ENCODE results near the gene PLXND1.

PLXND1 gene

DNA sequence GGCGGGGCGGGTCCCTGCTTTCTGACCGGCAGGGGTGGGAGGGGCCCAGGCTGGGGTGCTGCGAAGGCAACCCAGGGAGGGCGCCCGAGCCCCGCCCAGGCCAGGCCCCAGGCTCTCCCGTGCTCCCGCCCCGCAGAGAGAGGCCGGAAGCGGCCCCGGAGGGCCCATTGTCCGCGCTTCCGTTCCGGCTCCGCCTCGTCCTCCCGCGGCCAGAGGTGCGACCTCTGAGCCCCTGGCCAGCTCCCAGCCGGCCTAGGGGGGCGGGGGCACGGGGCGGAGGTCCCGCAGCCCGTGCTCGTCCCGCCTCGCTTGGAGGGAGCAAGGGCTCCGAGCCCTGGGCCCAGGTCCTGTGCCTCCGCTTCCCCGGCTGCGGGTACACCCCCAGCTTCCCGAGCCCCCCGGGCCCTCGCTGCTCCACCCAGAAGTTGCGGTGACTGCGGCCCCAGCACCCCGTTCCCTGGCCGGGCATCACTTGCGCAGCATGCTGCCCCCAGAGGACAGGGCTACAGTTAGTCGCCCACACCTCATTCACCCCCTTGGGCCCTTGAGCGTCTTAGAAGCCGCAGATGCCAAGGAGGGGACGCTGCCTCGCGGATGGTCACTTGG, 20.4 kb upstream of the PLXND1 start:
- DNase-seq = no peak

GRCh38 chr3:129625072-129625874, 18.8 kb upstream of the PLXND1 start:
- DNase-seq = no peak

- no peak for DNase-seq
These were observed 18.0 kb upstream of the PLXND1 start for GRCh38 chr3:129624347-129625071.

DNA sequence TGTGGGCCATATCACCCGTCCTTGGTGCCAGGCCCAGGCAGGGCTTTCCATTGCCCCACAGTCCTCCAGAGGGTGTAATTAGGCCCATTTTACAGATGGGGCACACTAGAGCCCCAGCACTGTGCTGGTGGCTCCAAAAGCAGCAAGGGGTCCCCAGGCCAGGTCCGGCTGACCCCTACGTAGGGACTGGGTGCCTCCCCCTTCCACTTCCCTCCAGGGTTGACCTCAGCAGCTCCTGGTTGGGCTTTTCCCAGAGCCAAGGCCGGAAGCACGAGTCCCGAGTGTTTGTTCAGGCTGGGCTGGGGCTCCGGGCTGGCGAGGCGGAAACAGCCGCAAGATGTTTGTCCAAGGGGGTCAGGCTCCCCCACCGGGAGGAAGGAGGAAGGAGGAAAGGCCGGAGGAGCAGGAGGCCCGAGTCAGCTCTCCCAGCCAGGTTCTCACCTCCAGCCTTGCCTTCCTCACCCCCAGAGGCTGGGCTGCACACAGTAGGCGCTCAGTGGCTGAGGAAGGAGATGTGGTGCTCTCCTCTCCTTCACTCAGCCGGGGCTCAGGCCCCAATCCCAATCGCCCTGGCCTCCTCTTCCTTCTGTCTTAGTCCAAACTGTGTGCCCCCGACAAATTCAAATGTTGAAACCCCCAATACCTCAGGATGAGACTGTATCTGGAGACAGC, 17.1 kb upstream of the PLXND1 start:
- DNase-seq = no peak

GRCh38 chr3:129622933-129623332, 16.5 kb upstream of the PLXND1 start:
- no peak for DNase-seq

DNA sequence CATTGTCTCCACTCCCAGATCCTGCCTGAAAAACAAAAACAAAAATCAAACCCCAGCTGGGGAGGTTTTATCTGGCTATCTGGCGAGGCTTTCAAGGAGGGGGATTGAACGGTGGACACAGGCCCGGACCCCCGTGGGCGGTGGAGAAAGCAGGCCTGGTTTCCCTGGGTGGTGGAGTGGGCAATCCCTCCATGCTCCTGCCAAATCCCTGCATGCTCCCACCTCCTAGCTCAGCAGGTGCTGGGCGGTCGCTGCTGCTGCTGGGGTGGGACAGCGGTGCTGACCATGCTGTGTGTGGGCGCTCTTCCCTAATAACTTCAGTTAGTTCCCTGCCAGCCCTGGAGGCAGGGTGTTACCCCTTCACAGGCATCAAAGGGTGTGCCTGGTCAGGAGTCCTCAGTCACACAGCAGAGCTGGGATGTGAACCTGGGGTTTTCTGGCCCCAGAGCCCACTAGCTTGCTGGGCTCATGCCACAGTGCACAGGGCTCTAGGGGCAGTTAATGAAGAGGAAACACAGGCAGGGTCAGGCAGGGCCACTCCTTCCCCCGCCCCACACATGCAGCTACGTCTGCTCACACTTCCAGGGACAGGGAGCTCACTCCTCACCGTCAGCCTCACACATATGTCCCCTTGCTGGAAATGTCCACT, 15.9 kb upstream of the PLXND1 start:
- no peak for DNase-seq

GRCh38 chr3:129621626-129622225, 15.2 kb upstream of the PLXND1 start:
- DNase-seq = no peak

GRCh38 chr3:129620828-129621559, 14.5 kb upstream of the PLXND1 start:
- no peak for DNase-seq

DNA sequence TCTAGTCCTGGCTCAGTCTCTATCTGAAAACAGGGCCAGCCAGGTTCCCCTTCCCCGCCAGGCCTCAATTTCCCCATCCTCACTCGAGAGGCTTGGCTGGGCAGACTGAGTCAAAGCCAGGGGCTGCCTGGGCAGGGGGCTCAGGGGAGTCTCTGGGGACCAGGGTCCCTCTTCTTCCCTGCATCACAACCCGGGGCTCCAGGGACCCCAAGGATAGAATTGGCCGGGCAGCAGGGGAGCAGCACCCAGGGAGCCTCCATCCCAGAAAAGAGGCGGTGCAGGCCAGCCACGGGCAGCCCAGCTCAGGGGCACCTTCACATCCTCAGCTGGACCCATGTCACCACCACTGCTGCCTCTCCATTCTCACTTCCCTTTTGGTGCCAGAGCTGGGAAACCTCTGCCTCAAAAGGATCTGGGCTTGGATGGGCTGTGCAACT, 13.3 kb upstream of the PLXND1 start:
- DNase-seq = no peak

DNA sequence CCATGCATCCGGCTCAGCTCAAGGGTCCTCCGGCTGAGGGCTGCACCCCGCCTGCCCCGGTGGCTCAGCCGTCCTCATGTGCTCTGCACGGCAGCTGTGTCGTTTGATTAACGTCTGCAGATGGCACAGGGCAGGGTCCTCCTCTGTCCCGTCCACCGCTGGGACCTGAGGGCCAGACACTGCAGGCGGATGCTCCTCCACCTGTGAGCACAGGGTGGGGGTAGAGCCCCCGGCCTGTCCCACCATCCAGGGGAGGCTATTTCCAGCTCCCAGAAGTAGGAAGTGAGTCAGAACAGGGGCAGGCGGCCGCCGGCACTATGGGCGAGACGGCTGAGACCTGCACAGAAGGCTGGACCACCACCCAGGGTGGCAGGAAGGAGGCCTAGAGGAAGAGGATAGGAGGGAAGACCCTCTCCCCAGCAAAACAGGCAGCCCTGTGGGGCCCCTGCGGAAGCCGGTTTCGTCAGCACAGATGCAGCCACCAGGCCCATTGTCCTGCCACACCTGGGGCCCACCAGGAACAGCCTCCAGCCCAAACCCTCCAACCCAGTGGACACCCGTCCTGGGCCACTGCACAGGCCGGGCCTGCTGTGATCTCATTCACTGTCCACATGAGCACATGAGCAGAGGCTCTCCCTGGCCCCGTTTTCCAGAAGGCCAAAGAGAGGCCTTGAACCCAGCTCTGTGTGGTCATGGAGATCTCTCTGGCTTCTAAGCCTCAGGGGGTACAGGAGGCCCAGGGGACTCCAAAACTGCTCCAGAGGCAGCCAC, 12.6 kb upstream of the PLXND1 start:
- no peak for DNase-seq

- no peak for DNase-seq
These were observed 11.8 kb upstream of the PLXND1 start for GRCh38 chr3:129618186-129618820.

DNA sequence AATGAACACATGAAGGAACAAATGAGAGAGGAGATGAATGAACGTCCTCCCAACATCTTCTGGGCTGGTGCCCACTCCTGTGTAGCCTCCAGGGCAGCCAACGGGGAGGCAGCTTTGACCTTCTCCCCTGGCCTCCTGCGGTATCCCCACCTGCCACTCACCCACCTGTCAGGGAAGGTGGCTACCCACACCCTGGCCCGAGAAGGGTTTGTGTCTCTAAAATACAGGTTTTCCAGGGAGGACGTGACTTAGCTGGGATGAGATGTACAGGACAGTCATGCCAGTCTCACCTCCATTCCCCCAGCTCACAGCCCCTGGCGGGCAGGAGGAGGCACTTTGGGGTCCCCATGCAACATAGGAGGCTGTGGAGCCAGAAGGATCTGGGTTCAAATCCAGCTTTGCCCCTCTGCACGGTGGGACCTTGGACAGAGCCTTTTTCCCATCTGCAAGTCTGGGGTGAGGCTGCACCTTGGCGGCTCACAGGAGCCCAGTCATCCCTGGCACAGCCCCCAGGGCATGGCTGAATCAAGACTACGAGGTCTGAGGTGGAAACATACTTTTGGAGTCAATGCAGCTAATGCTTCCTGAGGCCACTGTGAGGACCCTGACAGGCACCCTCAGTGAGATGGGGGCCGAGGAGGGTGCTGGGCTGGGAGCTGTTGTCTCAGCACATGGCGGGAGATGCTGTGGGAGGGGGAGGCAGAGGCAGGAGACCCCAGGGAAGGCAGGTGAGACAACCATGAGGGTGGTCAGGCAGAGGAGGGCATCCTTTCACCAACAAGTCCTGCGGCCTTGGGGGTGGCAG, 11.1 kb upstream of the PLXND1 start:
- no peak for DNase-seq

- DNase-seq = no peak
These were observed 10.2 kb upstream of the PLXND1 start for GRCh38 chr3:129616713-129617112.

DNA sequence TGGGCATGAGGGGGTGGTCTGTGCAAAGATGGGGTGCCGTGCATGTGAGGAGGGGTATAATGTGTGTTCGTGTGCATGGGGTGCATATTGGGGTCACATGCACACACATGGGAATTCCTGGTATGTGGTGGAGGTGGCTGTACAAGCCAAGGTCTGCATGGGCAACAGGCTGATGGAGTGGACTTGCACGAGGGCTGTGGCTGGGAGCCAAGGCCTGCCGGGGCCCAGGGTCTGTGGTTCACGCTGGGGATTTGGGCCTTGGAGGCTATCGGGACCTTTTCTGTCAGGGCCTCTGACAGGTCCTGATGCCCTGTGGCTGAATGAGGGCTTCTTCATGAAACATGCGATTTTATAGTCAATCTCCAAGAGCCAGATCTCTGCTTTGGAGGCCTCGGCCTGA, 9.8 kb upstream of the PLXND1 start:
- DNase-seq = no peak

DNA sequence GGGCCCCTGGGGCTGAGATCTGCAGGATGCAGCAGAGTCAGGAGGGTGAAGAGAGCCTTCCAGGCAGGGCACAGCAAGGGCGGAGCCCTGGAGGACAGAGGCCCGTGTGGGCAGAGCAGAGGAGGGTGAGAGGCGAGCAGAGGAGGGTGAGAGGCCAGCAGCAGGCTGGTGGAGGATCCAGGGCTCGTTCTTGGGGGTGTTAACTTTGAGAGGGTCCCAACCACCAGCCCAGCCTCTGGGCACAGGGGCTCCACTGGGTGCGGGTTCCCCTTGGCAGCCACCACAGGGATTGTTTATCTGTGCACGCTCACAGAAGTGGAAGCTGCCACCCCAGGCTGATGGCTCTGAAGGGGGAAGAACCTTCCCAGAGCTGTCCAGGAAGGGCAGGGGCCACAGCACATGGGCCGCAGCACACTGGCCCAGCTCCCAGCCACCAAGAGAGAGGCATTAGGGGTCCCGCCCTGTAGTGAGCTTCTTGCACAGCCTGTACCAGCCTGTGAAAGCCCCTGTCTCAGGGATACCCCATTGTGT, 9.3 kb upstream of the PLXND1 start:
- no peak for DNase-seq

DNA sequence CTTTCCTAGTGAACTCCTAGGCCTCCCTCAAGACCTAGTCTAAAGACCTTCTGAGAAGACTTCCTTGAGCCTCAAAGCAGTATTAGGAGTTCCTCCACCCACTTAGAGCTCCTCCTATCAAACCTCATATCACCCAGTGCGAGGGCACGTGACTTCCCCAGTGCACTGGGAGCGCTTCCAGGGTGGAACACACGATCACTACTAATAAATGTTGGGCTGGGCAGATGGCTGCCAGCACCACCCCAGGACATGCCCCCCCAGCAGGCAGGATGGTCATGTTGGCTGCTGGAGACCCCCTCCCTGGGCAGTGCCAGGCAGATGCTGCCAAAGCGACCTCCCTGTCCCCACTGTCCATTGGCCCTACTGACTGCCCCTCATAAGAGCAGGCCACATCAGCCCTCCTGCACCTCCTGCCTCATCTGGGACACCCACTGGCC, 8.5 kb upstream of the PLXND1 start:
- no peak for DNase-seq

- DNase-seq = no peak
These were observed 8.0 kb upstream of the PLXND1 start for GRCh38 chr3:129614435-129614834.

- DNase-seq = no peak
These were observed 6.9 kb upstream of the PLXND1 start for GRCh38 chr3:129613367-129613740.

Data from SIG-M5 (cell line).